GM23248 (cell line): ENCODE measurements around the gene HDAC4.

ENCODE experiments used
- EZH2 ChIP-seq: fragments of 200-600 bp; sonication (generic); IDR thresholded peaks from 2 replicates; pipeline ENCODE4 v1.6.1; 2018; ENCODE audit warnings: antibody characterized with exemption, mild to moderate bottlenecking; ENCODE audit not compliant: insufficient read depth, poor library complexity, severe bottlenecking
- EZH2phosphoT487 ChIP-seq: fragments of 200-600 bp; sonication (generic); IDR thresholded peaks from 2 replicates; pipeline ENCODE4 v1.6.1; 2018; ENCODE audit warnings: antibody characterized with exemption, moderate library complexity, mild to moderate bottlenecking, low read depth; ENCODE audit not compliant: insufficient read depth

GRCh38 chr2:239381709-239382134 is 19.1 kb downstream of the HDAC4 start:
- no peak for TF ChIP-seq EZH2phosphoT487
- no peak for TF ChIP-seq EZH2
